ENCODE measurements around the gene SAP30. TPM values are rescaled to one million over a fixed set of nuclear protein-coding genes. Genes with fewer than 3 reads are reported as not detected.

SAP30 gene
- total RNA-seq, 1 donor from 2014 or later: 8.8 TPM

GRCh38 chr4:173332021-173332487, 38.7 kb upstream of the SAP30 start:
- no peak overlapping the region for H3K27ac ChIP-seq (ENCODE audit: low read depth, low read length)

DNA sequence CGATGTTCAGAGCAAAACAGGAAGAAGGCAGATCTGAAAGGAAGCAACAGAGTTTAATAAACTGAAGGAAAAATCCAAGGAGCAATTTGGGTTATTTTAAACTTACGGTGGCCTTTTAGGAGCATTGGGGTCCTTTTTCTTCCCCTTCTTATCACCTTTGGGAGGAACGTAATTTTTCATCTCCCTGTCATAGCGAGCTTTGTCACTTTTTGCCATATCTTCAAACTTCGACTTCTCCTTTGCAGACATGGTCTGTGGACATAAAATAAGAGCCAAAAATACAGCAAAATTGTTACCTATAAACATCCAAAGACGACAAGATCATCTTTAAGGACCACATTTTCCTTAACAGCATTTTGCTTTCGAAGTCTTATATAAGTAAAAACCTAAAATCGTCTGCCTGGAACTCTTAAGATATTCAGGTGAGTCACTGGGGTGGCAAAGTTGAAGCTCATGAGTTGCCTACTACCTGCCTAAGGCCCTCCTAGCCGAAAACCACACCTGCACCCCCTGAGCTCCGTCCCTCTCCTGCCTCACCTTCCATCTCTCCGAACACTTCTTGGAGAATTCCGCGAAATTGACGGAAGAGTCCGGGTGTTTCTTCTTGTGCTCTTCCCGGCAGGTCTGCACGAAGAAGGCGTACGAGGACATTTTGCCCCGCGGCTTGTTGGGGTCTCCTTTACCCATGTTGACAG, 37.6 kb upstream of the SAP30 start:
- Histone ChIP-seq H3K27ac (ENCODE audit: low read depth, low read length) (peak overlapping the region; percentile 98), H3K79me2 (ENCODE audit: insufficient read depth, low read length) (peaks cover 41% of the 10 kb centered on the region), H4K20me1 (ENCODE audit: insufficient read depth, low read length) (peaks cover 14% of the 10 kb centered on the region), H3K4me3 (ENCODE audit: insufficient read depth, low read depth, low read length) (peak overlapping the region; percentile 92), H2AFZ (ENCODE audit: low read depth, low read length) (peak overlapping the region; percentile 52), H3K9me3 (ENCODE audit: insufficient read depth, low read depth, low read length) (no peaks in the 10 kb centered on the region), H3K4me1 (ENCODE audit: insufficient read depth, low read length) (peaks cover 9% of the 10 kb centered on the region), H3K9ac (ENCODE audit: low read length) (peak overlapping the region; percentile 98), H3K36me3 (ENCODE audit: insufficient read depth, low read length) (peaks cover 3% of the 10 kb centered on the region), H3K27me3 (ENCODE audit: insufficient read depth, low read length) (no peaks in the 10 kb centered on the region), H3K4me2 (ENCODE audit: low read length) (peak overlapping the region; percentile 92)
- peaks cover 4% of the 10 kb centered on the region for H3K4me1 Mint-ChIP-seq (ENCODE audit: low read depth, unreplicated experiment)
- H3K4me3 Mint-ChIP-seq (ENCODE audit: unreplicated experiment): peak overlapping the region; percentile 94
- H3K36me3 Mint-ChIP-seq (ENCODE audit: low read depth, unreplicated experiment): no peaks in the 10 kb centered on the region
- no peaks in the 10 kb centered on the region for H3K9me3 Mint-ChIP-seq (ENCODE audit: unreplicated experiment)
- H3K27me3 Mint-ChIP-seq (ENCODE audit: low read depth, unreplicated experiment): no peaks in the 10 kb centered on the region
- peak overlapping the region; percentile 91 for H3K27ac Mint-ChIP-seq (ENCODE audit: unreplicated experiment)
- no peak for DNase-seq (ENCODE audit: low read depth)
- TF ChIP-seq EZH2 (IDR thresholded peaks at IDR 0.05; ENCODE audit: insufficient read depth, low read length): no peak
- TF ChIP-seq, protein P1, sequence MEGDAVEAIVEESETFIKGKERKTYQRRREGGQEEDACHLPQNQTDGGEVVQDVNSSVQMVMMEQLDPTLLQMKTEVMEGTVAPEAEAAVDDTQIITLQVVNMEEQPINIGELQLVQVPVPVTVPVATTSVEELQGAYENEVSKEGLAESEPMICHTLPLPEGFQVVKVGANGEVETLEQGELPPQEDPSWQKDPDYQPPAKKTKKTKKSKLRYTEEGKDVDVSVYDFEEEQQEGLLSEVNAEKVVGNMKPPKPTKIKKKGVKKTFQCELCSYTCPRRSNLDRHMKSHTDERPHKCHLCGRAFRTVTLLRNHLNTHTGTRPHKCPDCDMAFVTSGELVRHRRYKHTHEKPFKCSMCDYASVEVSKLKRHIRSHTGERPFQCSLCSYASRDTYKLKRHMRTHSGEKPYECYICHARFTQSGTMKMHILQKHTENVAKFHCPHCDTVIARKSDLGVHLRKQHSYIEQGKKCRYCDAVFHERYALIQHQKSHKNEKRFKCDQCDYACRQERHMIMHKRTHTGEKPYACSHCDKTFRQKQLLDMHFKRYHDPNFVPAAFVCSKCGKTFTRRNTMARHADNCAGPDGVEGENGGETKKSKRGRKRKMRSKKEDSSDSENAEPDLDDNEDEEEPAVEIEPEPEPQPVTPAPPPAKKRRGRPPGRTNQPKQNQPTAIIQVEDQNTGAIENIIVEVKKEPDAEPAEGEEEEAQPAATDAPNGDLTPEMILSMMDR (IDR thresholded peaks at IDR 0.05; ENCODE audit: insufficient read depth, low read depth, low read length): no peak
- FAIRE-seq: no peak

More at GRCh38 chr4:173332021-173332487, 38.7 kb upstream of the SAP30 start:
- peaks cover 9% of the 10 kb centered on the region for H3K4me1 ChIP-seq (ENCODE audit: insufficient read depth, low read length)
- FAIRE-seq (no peak), DNase-seq (ENCODE audit: low read depth) (no peak)
- no peak overlapping the region for H2AFZ ChIP-seq (ENCODE audit: low read depth, low read length)
- Mint-ChIP-seq H3K27ac (ENCODE audit: unreplicated experiment) (no peak overlapping the region), H3K36me3 (ENCODE audit: low read depth, unreplicated experiment) (no peaks in the 10 kb centered on the region), H3K27me3 (ENCODE audit: low read depth, unreplicated experiment) (no peaks in the 10 kb centered on the region), H3K4me3 (ENCODE audit: unreplicated experiment) (no peak overlapping the region), H3K9me3 (ENCODE audit: unreplicated experiment) (no peaks in the 10 kb centered on the region), H3K4me1 (ENCODE audit: low read depth, unreplicated experiment) (peaks cover 4% of the 10 kb centered on the region)
- peak overlapping the region; percentile 92 for H3K4me3 ChIP-seq (ENCODE audit: insufficient read depth, low read depth, low read length)
- H3K79me2 ChIP-seq (ENCODE audit: insufficient read depth, low read length): peaks cover 41% of the 10 kb centered on the region
- TF ChIP-seq, protein P1 (IDR thresholded peaks at IDR 0.05; ENCODE audit: insufficient read depth, low read depth, low read length): no peak
- TF ChIP-seq EZH2 (IDR thresholded peaks at IDR 0.05; ENCODE audit: insufficient read depth, low read length): no peak
- H3K9ac ChIP-seq (ENCODE audit: low read length): peak overlapping the region; percentile 98
- H3K27me3 ChIP-seq (ENCODE audit: insufficient read depth, low read length): no peaks in the 10 kb centered on the region
- H3K9me3 ChIP-seq (ENCODE audit: insufficient read depth, low read depth, low read length): no peaks in the 10 kb centered on the region
- H3K36me3 ChIP-seq (ENCODE audit: insufficient read depth, low read length): peaks cover 3% of the 10 kb centered on the region
- H3K4me2 ChIP-seq (ENCODE audit: low read length): peak overlapping the region; percentile 92
- H4K20me1 ChIP-seq (ENCODE audit: insufficient read depth, low read length): peaks cover 14% of the 10 kb centered on the region

- peak overlapping the region; percentile 98 for H3K27ac ChIP-seq (ENCODE audit: low read depth, low read length)
- peaks cover 3% of the 10 kb centered on the region for H3K36me3 ChIP-seq (ENCODE audit: insufficient read depth, low read length)
- no peaks in the 10 kb centered on the region for H3K36me3 Mint-ChIP-seq (ENCODE audit: low read depth, unreplicated experiment)
- H3K4me2 ChIP-seq (ENCODE audit: low read length): peak overlapping the region; percentile 92
- H3K27me3 ChIP-seq (ENCODE audit: insufficient read depth, low read length): no peaks in the 10 kb centered on the region
- no peaks in the 10 kb centered on the region for H3K27me3 Mint-ChIP-seq (ENCODE audit: low read depth, unreplicated experiment)
- H3K9ac ChIP-seq (ENCODE audit: low read length): peak overlapping the region; percentile 98
- H3K4me3 Mint-ChIP-seq (ENCODE audit: unreplicated experiment): peak overlapping the region; percentile 94
- FAIRE-seq (no peak), DNase-seq (ENCODE audit: low read depth) (peak; percentile 10)
- H3K9me3 Mint-ChIP-seq (ENCODE audit: unreplicated experiment): no peaks in the 10 kb centered on the region
- H2AFZ ChIP-seq (ENCODE audit: low read depth, low read length): peak overlapping the region; percentile 86
- peaks cover 9% of the 10 kb centered on the region for H3K4me1 ChIP-seq (ENCODE audit: insufficient read depth, low read length)
- H3K4me3 ChIP-seq (ENCODE audit: insufficient read depth, low read depth, low read length): peak overlapping the region; percentile 92
- H3K79me2 ChIP-seq (ENCODE audit: insufficient read depth, low read length): peaks cover 41% of the 10 kb centered on the region
- peaks cover 4% of the 10 kb centered on the region for H3K4me1 Mint-ChIP-seq (ENCODE audit: low read depth, unreplicated experiment)
- H3K27ac Mint-ChIP-seq (ENCODE audit: unreplicated experiment): peak overlapping the region; percentile 91
- TF ChIP-seq EZH2 (IDR thresholded peaks at IDR 0.05; ENCODE audit: insufficient read depth, low read length): no peak
- TF ChIP-seq, protein P1 (IDR thresholded peaks at IDR 0.05; ENCODE audit: insufficient read depth, low read depth, low read length): no peak
- H3K9me3 ChIP-seq (ENCODE audit: insufficient read depth, low read depth, low read length): no peaks in the 10 kb centered on the region
- H4K20me1 ChIP-seq (ENCODE audit: insufficient read depth, low read length): peaks cover 14% of the 10 kb centered on the region
Observed at GRCh38 chr4:173333658-173334084, 37.1 kb upstream of the SAP30 start.

Measured in astrocyte (in vitro differentiated cells and primary cell).